HEK293T (cell line): ENCODE results near the gene PCNX2.

Source experiments
- ARNT ChIP-seq: fragments of 450-650 bp; IDR thresholded peaks from 2 replicates; pipeline ENCODE4 v1.6.1; 2017; ENCODE audit warnings: mild to moderate bottlenecking
- BHLHE40 ChIP-seq: fragments of 450-650 bp; IDR thresholded peaks from 2 replicates; pipeline ENCODE4 v1.6.1; 2016; ENCODE audit warnings: mild to moderate bottlenecking, moderate library complexity, borderline replicate concordance
- ELF4 ChIP-seq: fragments of 450-650 bp; IDR thresholded peaks from 2 replicates; pipeline ENCODE4 v1.6.1; 2017; ENCODE audit warnings: antibody characterized with exemption
- FOXA1 ChIP-seq: fragments of 450-650 bp; IDR thresholded peaks from 2 replicates; pipeline ENCODE4 v1.6.1; 2016; ENCODE audit warnings: mild to moderate bottlenecking
- FOXK2 ChIP-seq: fragments of 450-650 bp; IDR thresholded peaks from 2 replicates; pipeline ENCODE4 v1.6.1; 2016; ENCODE audit warnings: mild to moderate bottlenecking
- FOXM1 ChIP-seq: fragments of 450-650 bp; IDR thresholded peaks from 2 replicates; pipeline ENCODE4 v1.6.1; 2017; ENCODE audit warnings: mild to moderate bottlenecking, borderline replicate concordance
- HDGF ChIP-seq: fragments of 450-650 bp; IDR thresholded peaks from 2 replicates; pipeline ENCODE4 v1.6.1; 2017; ENCODE audit warnings: antibody characterized with exemption, borderline replicate concordance
- NFRKB ChIP-seq: fragments of 450-650 bp; IDR thresholded peaks from 2 replicates; pipeline ENCODE4 v1.6.1; 2016; ENCODE audit warnings: mild to moderate bottlenecking, moderate library complexity
- PKNOX1 ChIP-seq: fragments of 450-650 bp; IDR thresholded peaks from 2 replicates; pipeline ENCODE4 v1.6.1; 2016
- SP1 ChIP-seq: fragments of 450-650 bp; IDR thresholded peaks from 2 replicates; pipeline ENCODE4 v1.6.1; 2017
- SUZ12 ChIP-seq: fragments of 450-650 bp; IDR thresholded peaks from 2 replicates; pipeline ENCODE4 v1.6.1; 2016; ENCODE audit warnings: mild to moderate bottlenecking
- TARDBP ChIP-seq: fragments of 450-650 bp; IDR thresholded peaks from 2 replicates; pipeline ENCODE4 v1.6.1; 2016
- ZNF384 ChIP-seq: fragments of 450-650 bp; IDR thresholded peaks from 2 replicates; pipeline ENCODE4 v1.6.1; 2016

- TF ChIP-seq FOXK2 (no peak), ARNT (no peak), FOXA1 (no peak), ELF4 (no peak), SP1 (no peak), FOXM1 (no peak), BHLHE40 (no peak), TARDBP (no peak), HDGF (no peak), ZNF384 (no peak), PKNOX1 (no peak), SUZ12 (no peak), NFRKB (no peak)
These were observed 328.9 kb downstream of the PCNX2 start for GRCh38 chr1:232966663-232967062.
